ENCODE measurements around the gene CIB4. TPM values are rescaled to one million over a fixed set of nuclear protein-coding genes. Genes with fewer than 3 reads are reported as not detected.

Gene CIB4
- total RNA-seq, 4 donors from 2014 or later = not detected

- no peaks in the 10 kb centered on the region for H3K9me3 ChIP-seq
- no peak overlapping the region for H3K27ac ChIP-seq (replicated peaks in 1 of 4)
- WGBS = 94% methylated on average over 5 of the region's 5 CpGs
- H3K27me3 ChIP-seq = no peaks in the 10 kb centered on the region
- no peaks in the 10 kb centered on the region for H3K36me3 ChIP-seq
- intact Hi-C loops (cut with DNase I) = loop anchor here (10.0 kb wide), 1 partner anchor 81 kb away; no protein-coding TSS in a partner anchor
- H3K4me1 ChIP-seq = peaks cover 6 to 40% (median 29%) of the 10 kb centered on the region in 4 donors
- TF ChIP-seq POLR2A (IDR thresholded peaks at IDR 0.05; ENCODE audit: low read depth) = no peak
- TF ChIP-seq CTCF (IDR thresholded peaks at IDR 0.05) = no peak
- no peak for TF ChIP-seq EP300 (IDR thresholded peaks at IDR 0.05)
- no peak for TF ChIP-seq POLR2AphosphoS5 (IDR thresholded peaks at IDR 0.05)
- DNase-seq (ENCODE audit: extremely low spot score) = no peak
- no peak overlapping the region for H3K4me3 ChIP-seq
Measured at GRCh38 chr2:26685341-26685740, 44.2 kb upstream of the CIB4 start.

- 85% methylated on average over 6 of the region's 6 CpGs for WGBS
- H3K4me1 ChIP-seq = peaks cover 6 to 39% (median 29%) of the 10 kb centered on the region in 4 donors
- intact Hi-C loops (cut with DNase I) = loop anchor here (10.0 kb wide), 1 partner anchor 79 kb away; no protein-coding TSS in a partner anchor
- no peak for TF ChIP-seq POLR2AphosphoS5 (IDR thresholded peaks at IDR 0.05)
- no peak for TF ChIP-seq POLR2A (IDR thresholded peaks at IDR 0.05; ENCODE audit: low read depth)
- no peak for TF ChIP-seq CTCF (IDR thresholded peaks at IDR 0.05)
- TF ChIP-seq EP300 (IDR thresholded peaks at IDR 0.05) = no peak
- H3K36me3 ChIP-seq = no peaks in the 10 kb centered on the region
- no peaks in the 10 kb centered on the region for H3K27me3 ChIP-seq
- H3K4me3 ChIP-seq = no peak overlapping the region
- H3K27ac ChIP-seq (replicated peaks in 1 of 4) = no peak overlapping the region
- no peaks in the 10 kb centered on the region for H3K9me3 ChIP-seq
- DNase-seq (ENCODE audit: extremely low spot score) = no peak
Measured at GRCh38 chr2:26683583-26683982, 42.4 kb upstream of the CIB4 start.

- DNase-seq (ENCODE audit: extremely low spot score) = no peak
Measured at GRCh38 chr2:26682155-26682554, 41.0 kb upstream of the CIB4 start.

GRCh38 chr2:26681656-26682055, 40.5 kb upstream of the CIB4 start:
- WGBS = 76% methylated on average over 3 of the region's 3 CpGs
- no peaks in the 10 kb centered on the region for H3K27me3 ChIP-seq
- DNase-seq (ENCODE audit: extremely low spot score) = no peak
- intact Hi-C loops (cut with DNase I) = loop anchor here (10.0 kb wide), 1 partner anchor 77 kb away; no protein-coding TSS in a partner anchor
- H3K4me3 ChIP-seq = no peak overlapping the region
- H3K4me1 ChIP-seq = peaks cover 6 to 22% (median 12%) of the 10 kb centered on the region in 4 donors
- H3K36me3 ChIP-seq = no peaks in the 10 kb centered on the region
- TF ChIP-seq EP300 (IDR thresholded peaks at IDR 0.05) = no peak
- TF ChIP-seq POLR2A (IDR thresholded peaks at IDR 0.05; ENCODE audit: low read depth) = no peak
- TF ChIP-seq POLR2AphosphoS5 (IDR thresholded peaks at IDR 0.05) = no peak
- no peak for TF ChIP-seq CTCF (IDR thresholded peaks at IDR 0.05)
- H3K27ac ChIP-seq (replicated peaks in 1 of 4) = no peak overlapping the region
- H3K9me3 ChIP-seq = peaks cover 0 to 5% (median 0%) of the 10 kb centered on the region in 4 donors

More at GRCh38 chr2:26682155-26682554, 41.0 kb upstream of the CIB4 start:
- Histone ChIP-seq H3K4me1 (peaks cover 6 to 26% (median 16%) of the 10 kb centered on the region in 4 donors), H3K4me3 (no peak overlapping the region), H3K36me3 (no peaks in the 10 kb centered on the region), H3K27ac (replicated peaks in 1 of 4) (no peak overlapping the region), H3K9me3 (peaks cover 0 to 5% (median 0%) of the 10 kb centered on the region in 4 donors), H3K27me3 (no peaks in the 10 kb centered on the region)
- WGBS = 71% methylated on average over 8 of the region's 8 CpGs
- intact Hi-C loops (cut with DNase I) = loop anchor here (10.0 kb wide), 1 partner anchor 77 kb away; no protein-coding TSS in a partner anchor
- TF ChIP-seq POLR2AphosphoS5 (IDR thresholded peaks at IDR 0.05) (no peak), EP300 (IDR thresholded peaks at IDR 0.05) (no peak), CTCF (IDR thresholded peaks at IDR 0.05) (no peak), POLR2A (IDR thresholded peaks at IDR 0.05; ENCODE audit: low read depth) (no peak)

GRCh38 chr2:26679867-26680266, 38.7 kb upstream of the CIB4 start:
- WGBS = 82% methylated on average over 4 of the region's 4 CpGs
- intact Hi-C loops (cut with DNase I) = loop anchor here (10.0 kb wide), 1 partner anchor 75 kb away; no protein-coding TSS in a partner anchor
- Histone ChIP-seq H3K4me1 (peaks cover 0 to 10% (median 6%) of the 10 kb centered on the region in 4 donors), H3K36me3 (no peaks in the 10 kb centered on the region), H3K27me3 (no peaks in the 10 kb centered on the region), H3K4me3 (no peak overlapping the region), H3K9me3 (peaks cover 0 to 5% (median 0%) of the 10 kb centered on the region in 4 donors), H3K27ac (replicated peaks in 1 of 4) (no peak overlapping the region)
- DNase-seq (ENCODE audit: extremely low spot score) = no peak
- TF ChIP-seq POLR2A (IDR thresholded peaks at IDR 0.05; ENCODE audit: low read depth) (no peak), POLR2AphosphoS5 (IDR thresholded peaks at IDR 0.05) (no peak), EP300 (IDR thresholded peaks at IDR 0.05) (no peak), CTCF (IDR thresholded peaks at IDR 0.05) (no peak)
